Measurements from ENCODE around the gene IRX4.
A peak's percentile ranks its signal among the peaks of the same experiment; 100 is the strongest.

IRX4 gene

GRCh38 chr5:1875281-1875842 lies 7.4 kb downstream of the IRX4 start:
- Histone ChIP-seq H3K4me2 (ENCODE audit: insufficient read depth, low read length, poor library complexity, severe bottlenecking) (peak overlapping the region; percentile 48), H2BK15ac (ENCODE audit: low read length) (no peak overlapping the region), H4K8ac (ENCODE audit: low read depth, low read length) (no peak overlapping the region), H2BK12ac (ENCODE audit: low read length) (no peak overlapping the region), H3K18ac (ENCODE audit: low read length) (peak overlapping the region; percentile 91), H2AK5ac (ENCODE audit: low read depth, low read length) (peak overlapping the region; percentile 43), H3K23ac (ENCODE audit: low read depth, low read length, poor library complexity) (no peak overlapping the region), H3K9me3 (replicated peaks in 1 of 2; ENCODE audit: control insufficient read depth in 2 of 2, insufficient read depth in 1 of 2, low read depth in 1 of 2, low read length in 2 of 2) (peaks cover 0 to 10% of the 10 kb centered on the region in 2 donors), H3K14ac (ENCODE audit: low read length) (peak overlapping the region; percentile 21), H2BK120ac (ENCODE audit: low read depth, low read length) (no peak overlapping the region), H4K91ac (ENCODE audit: low read depth, low read length, poor library complexity) (no peak overlapping the region), H3K4ac (ENCODE audit: low read length) (no peak overlapping the region), H3K79me1 (ENCODE audit: low read depth, low read length) (peaks cover 1% of the 10 kb centered on the region), H3K27ac (replicated peaks; ENCODE audit: low read length) (no peak overlapping the region), H3K27me3 (ENCODE audit: control insufficient read depth in 3 of 3, insufficient read depth in 3 of 3, low read depth in 1 of 3, low read length in 3 of 3) (peaks cover 61 to 91% (median 83%) of the 10 kb centered on the region in 3 experiments), H2AFZ (ENCODE audit: low read length) (peak overlapping the region; percentile 87), H3K4me1 (ENCODE audit: control insufficient read depth in 2 of 2, insufficient read depth in 1 of 2, low read depth in 1 of 2, low read length in 2 of 2) (peaks cover 10 to 21% of the 10 kb centered on the region in 2 donors), H3K36me3 (replicated peaks in 1 of 2; ENCODE audit: control insufficient read depth in 2 of 2, insufficient read depth in 2 of 2, low read length in 2 of 2) (peaks cover 0 to 8% of the 10 kb centered on the region in 2 donors), H3K4me3 (ENCODE audit: low read length in 2 of 2) (peak overlapping the region in 1 of 2 donors; percentile 24), H2BK5ac (ENCODE audit: low read length) (no peak overlapping the region), H3K9ac (ENCODE audit: low read depth, low read length, poor library complexity) (no peak overlapping the region)
- WGBS, 2 donors (ENCODE audit: extremely low coverage in 2 of 2, insufficient read length in 2 of 2, insufficient replicate concordance in 1 of 2) = no CpG with 5 or more reads among the region's 36 CpGs
- DNase-seq (ENCODE audit: low spot score) = no peak

- Histone ChIP-seq H3K9ac (ENCODE audit: low read depth, low read length, poor library complexity) (no peak overlapping the region), H3K9me3 (replicated peaks in 1 of 2; ENCODE audit: control insufficient read depth in 2 of 2, insufficient read depth in 1 of 2, low read depth in 1 of 2, low read length in 2 of 2) (peaks cover 3 to 7% of the 10 kb centered on the region in 2 donors), H3K23ac (ENCODE audit: low read depth, low read length, poor library complexity) (no peak overlapping the region), H2BK120ac (ENCODE audit: low read depth, low read length) (no peak overlapping the region), H4K8ac (ENCODE audit: low read depth, low read length) (no peak overlapping the region), H3K27me3 (ENCODE audit: control insufficient read depth in 3 of 3, insufficient read depth in 3 of 3, low read depth in 1 of 3, low read length in 3 of 3) (peaks cover 55 to 86% (median 83%) of the 10 kb centered on the region in 3 experiments), H2BK5ac (ENCODE audit: low read length) (no peak overlapping the region), H3K79me1 (ENCODE audit: low read depth, low read length) (peaks cover 6% of the 10 kb centered on the region), H2BK15ac (ENCODE audit: low read length) (no peak overlapping the region), H3K4me2 (ENCODE audit: insufficient read depth, low read length, poor library complexity, severe bottlenecking) (peak overlapping the region; percentile 40), H3K4ac (ENCODE audit: low read length) (no peak overlapping the region), H3K4me3 (ENCODE audit: low read length in 2 of 2) (peak overlapping the region in 1 of 2 donors; percentile 24), H3K27ac (replicated peaks; ENCODE audit: low read length) (no peak overlapping the region), H4K91ac (ENCODE audit: low read depth, low read length, poor library complexity) (no peak overlapping the region), H3K18ac (ENCODE audit: low read length) (peak overlapping the region; percentile 13), H2AFZ (ENCODE audit: low read length) (peak overlapping the region; percentile 87), H2BK12ac (ENCODE audit: low read length) (no peak overlapping the region), H3K14ac (ENCODE audit: low read length) (no peak overlapping the region), H3K36me3 (replicated peaks in 1 of 2; ENCODE audit: control insufficient read depth in 2 of 2, insufficient read depth in 2 of 2, low read length in 2 of 2) (peaks cover 2% of the 10 kb centered on the region in 2 donors), H3K4me1 (ENCODE audit: control insufficient read depth in 2 of 2, insufficient read depth in 1 of 2, low read depth in 1 of 2, low read length in 2 of 2) (peaks cover 12 to 21% of the 10 kb centered on the region in 2 donors), H2AK5ac (ENCODE audit: low read depth, low read length) (no peak overlapping the region)
- no peak for DNase-seq (ENCODE audit: low spot score)
- WGBS, 2 donors (ENCODE audit: extremely low coverage in 2 of 2, insufficient read length in 2 of 2, insufficient replicate concordance in 1 of 2) = no CpG with 5 or more reads among the region's 36 CpGs
These were observed 7.9 kb downstream of the IRX4 start for GRCh38 chr5:1874771-1875220.

GRCh38 chr5:1874348-1874747 lies 8.4 kb downstream of the IRX4 start:
- Histone ChIP-seq H2AFZ (ENCODE audit: low read length) (no peak overlapping the region), H2BK5ac (ENCODE audit: low read length) (no peak overlapping the region), H3K23ac (ENCODE audit: low read depth, low read length, poor library complexity) (no peak overlapping the region), H3K36me3 (replicated peaks in 1 of 2; ENCODE audit: control insufficient read depth in 2 of 2, insufficient read depth in 2 of 2, low read length in 2 of 2) (peaks cover 0 to 2% of the 10 kb centered on the region in 2 donors), H3K79me1 (ENCODE audit: low read depth, low read length) (peaks cover 6% of the 10 kb centered on the region), H3K27me3 (ENCODE audit: control insufficient read depth in 3 of 3, insufficient read depth in 3 of 3, low read depth in 1 of 3, low read length in 3 of 3) (peaks cover 50 to 83% (median 79%) of the 10 kb centered on the region in 3 experiments), H3K9me3 (replicated peaks in 1 of 2; ENCODE audit: control insufficient read depth in 2 of 2, insufficient read depth in 1 of 2, low read depth in 1 of 2, low read length in 2 of 2) (peaks cover 2 to 3% of the 10 kb centered on the region in 2 donors), H3K4ac (ENCODE audit: low read length) (no peak overlapping the region), H3K4me1 (ENCODE audit: control insufficient read depth in 2 of 2, insufficient read depth in 1 of 2, low read depth in 1 of 2, low read length in 2 of 2) (peaks cover 12 to 21% of the 10 kb centered on the region in 2 donors), H3K18ac (ENCODE audit: low read length) (no peak overlapping the region), H2BK120ac (ENCODE audit: low read depth, low read length) (no peak overlapping the region), H3K4me3 (ENCODE audit: low read length in 2 of 2) (no peak overlapping the region), H2BK15ac (ENCODE audit: low read length) (no peak overlapping the region), H3K27ac (replicated peaks; ENCODE audit: low read length) (no peak overlapping the region), H3K4me2 (ENCODE audit: insufficient read depth, low read length, poor library complexity, severe bottlenecking) (no peak overlapping the region), H4K8ac (ENCODE audit: low read depth, low read length) (no peak overlapping the region), H3K9ac (ENCODE audit: low read depth, low read length, poor library complexity) (no peak overlapping the region), H2BK12ac (ENCODE audit: low read length) (no peak overlapping the region), H2AK5ac (ENCODE audit: low read depth, low read length) (peak overlapping the region; percentile 19), H3K14ac (ENCODE audit: low read length) (no peak overlapping the region), H4K91ac (ENCODE audit: low read depth, low read length, poor library complexity) (no peak overlapping the region)
- no CpG with 5 or more reads among the region's 10 CpGs for WGBS, 2 donors (ENCODE audit: extremely low coverage in 2 of 2, insufficient read length in 2 of 2, insufficient replicate concordance in 1 of 2)
- DNase-seq (ENCODE audit: low spot score) = no peak

- no peak for DNase-seq (ENCODE audit: low spot score)
- Histone ChIP-seq H4K91ac (ENCODE audit: low read depth, low read length, poor library complexity) (no peak overlapping the region), H3K9ac (ENCODE audit: low read depth, low read length, poor library complexity) (no peak overlapping the region), H3K23ac (ENCODE audit: low read depth, low read length, poor library complexity) (peak overlapping the region; percentile 3), H2BK12ac (ENCODE audit: low read length) (no peak overlapping the region), H3K79me1 (ENCODE audit: low read depth, low read length) (peaks cover 6% of the 10 kb centered on the region), H3K27me3 (ENCODE audit: control insufficient read depth in 3 of 3, insufficient read depth in 3 of 3, low read depth in 1 of 3, low read length in 3 of 3) (peaks cover 43 to 82% (median 80%) of the 10 kb centered on the region in 3 experiments), H3K9me3 (replicated peaks in 1 of 2; ENCODE audit: control insufficient read depth in 2 of 2, insufficient read depth in 1 of 2, low read depth in 1 of 2, low read length in 2 of 2) (peaks cover 0 to 3% of the 10 kb centered on the region in 2 donors), H3K18ac (ENCODE audit: low read length) (no peak overlapping the region), H4K8ac (ENCODE audit: low read depth, low read length) (no peak overlapping the region), H2BK5ac (ENCODE audit: low read length) (no peak overlapping the region), H2BK120ac (ENCODE audit: low read depth, low read length) (no peak overlapping the region), H3K36me3 (replicated peaks in 1 of 2; ENCODE audit: control insufficient read depth in 2 of 2, insufficient read depth in 2 of 2, low read length in 2 of 2) (peaks cover 0 to 2% of the 10 kb centered on the region in 2 donors), H3K4me1 (ENCODE audit: control insufficient read depth in 2 of 2, insufficient read depth in 1 of 2, low read depth in 1 of 2, low read length in 2 of 2) (peaks cover 12 to 21% of the 10 kb centered on the region in 2 donors), H3K4ac (ENCODE audit: low read length) (no peak overlapping the region), H2BK15ac (ENCODE audit: low read length) (no peak overlapping the region), H3K4me2 (ENCODE audit: insufficient read depth, low read length, poor library complexity, severe bottlenecking) (no peak overlapping the region), H2AFZ (ENCODE audit: low read length) (no peak overlapping the region), H2AK5ac (ENCODE audit: low read depth, low read length) (peak overlapping the region; percentile 19), H3K14ac (ENCODE audit: low read length) (no peak overlapping the region), H3K4me3 (ENCODE audit: low read length in 2 of 2) (no peak overlapping the region), H3K27ac (replicated peaks; ENCODE audit: low read length) (no peak overlapping the region)
- no CpG with 5 or more reads among the region's 13 CpGs for WGBS, 2 donors (ENCODE audit: extremely low coverage in 2 of 2, insufficient read length in 2 of 2, insufficient replicate concordance in 1 of 2)
These were observed 9.3 kb downstream of the IRX4 start for GRCh38 chr5:1873243-1873959.

All from neuronal stem cell (in vitro differentiated cells).